ENCODE data around the gene ANKDD1B.
"Not testable (repeated sequence)": the region's sequence is repeated elsewhere in the genome, so short reads cannot be mapped to it uniquely, and the experiment has no call there.

The ANKDD1B gene

DNA sequence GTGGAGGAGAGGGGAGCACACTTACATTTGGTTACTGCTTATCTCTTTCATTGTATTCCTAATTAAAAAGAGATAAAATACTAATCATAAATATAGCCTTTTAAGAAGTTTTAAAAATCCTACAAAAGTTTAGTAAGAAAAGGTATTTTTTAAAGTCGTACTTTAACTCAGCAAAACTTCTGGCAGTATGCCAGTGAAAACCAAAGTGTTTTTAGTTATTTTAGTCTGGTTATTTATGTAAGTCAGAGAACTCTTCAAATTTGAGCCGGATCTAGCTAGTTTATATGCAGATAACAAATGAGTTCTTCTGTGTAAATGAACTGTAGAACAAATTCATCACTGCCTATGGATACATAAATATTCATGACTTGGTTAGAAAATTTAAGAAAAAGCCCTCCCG is 36.5 kb upstream of the ANKDD1B start:
- DNase-seq (ENCODE audit: low read depth, low spot score), result no peak
- ChIA-PET POLR2A (no interaction called here), CTCF (interaction anchor here (1.5 kb wide), 1 partner anchor 12 kb away, joined by 3 read pairs; no protein-coding TSS in a partner anchor)
- TF ChIP-seq, protein P1, sequence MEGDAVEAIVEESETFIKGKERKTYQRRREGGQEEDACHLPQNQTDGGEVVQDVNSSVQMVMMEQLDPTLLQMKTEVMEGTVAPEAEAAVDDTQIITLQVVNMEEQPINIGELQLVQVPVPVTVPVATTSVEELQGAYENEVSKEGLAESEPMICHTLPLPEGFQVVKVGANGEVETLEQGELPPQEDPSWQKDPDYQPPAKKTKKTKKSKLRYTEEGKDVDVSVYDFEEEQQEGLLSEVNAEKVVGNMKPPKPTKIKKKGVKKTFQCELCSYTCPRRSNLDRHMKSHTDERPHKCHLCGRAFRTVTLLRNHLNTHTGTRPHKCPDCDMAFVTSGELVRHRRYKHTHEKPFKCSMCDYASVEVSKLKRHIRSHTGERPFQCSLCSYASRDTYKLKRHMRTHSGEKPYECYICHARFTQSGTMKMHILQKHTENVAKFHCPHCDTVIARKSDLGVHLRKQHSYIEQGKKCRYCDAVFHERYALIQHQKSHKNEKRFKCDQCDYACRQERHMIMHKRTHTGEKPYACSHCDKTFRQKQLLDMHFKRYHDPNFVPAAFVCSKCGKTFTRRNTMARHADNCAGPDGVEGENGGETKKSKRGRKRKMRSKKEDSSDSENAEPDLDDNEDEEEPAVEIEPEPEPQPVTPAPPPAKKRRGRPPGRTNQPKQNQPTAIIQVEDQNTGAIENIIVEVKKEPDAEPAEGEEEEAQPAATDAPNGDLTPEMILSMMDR (IDR thresholded peaks at IDR 0.05; ENCODE audit: insufficient read depth, low read length, missing control alignments), result no peak
- no peak overlapping the region for H3K4me3 ChIP-seq (ENCODE audit: low read depth, low read length)

DNA sequence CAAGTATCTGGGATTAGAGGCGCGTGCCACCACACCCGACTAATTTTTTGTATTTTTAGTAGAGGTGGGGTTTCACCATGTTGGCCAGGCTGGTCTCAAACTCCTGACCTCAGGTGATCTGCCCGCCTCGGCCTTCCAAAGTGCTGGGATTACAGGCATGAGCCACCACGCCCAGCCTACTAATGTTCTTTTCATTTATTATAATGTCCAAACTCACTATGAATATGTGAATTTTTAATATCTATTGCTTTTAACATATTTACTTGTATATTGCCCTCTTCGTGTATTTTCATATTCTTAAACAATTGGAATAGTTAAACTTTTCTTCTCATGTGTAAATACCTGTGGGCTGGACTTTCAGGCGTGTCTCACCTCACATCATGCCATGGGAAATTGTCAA is 33.0 kb upstream of the ANKDD1B start:
- H3K4me3 ChIP-seq (ENCODE audit: low read depth, low read length); POLR2A ChIA-PET; DNase-seq (ENCODE audit: low read depth, low spot score): not testable (repeated sequence)
- CTCF ChIA-PET, result interaction anchor here (1.3 kb wide), 1 partner anchor 103 kb away, joined by 3 read pairs; no protein-coding TSS in a partner anchor

DNA sequence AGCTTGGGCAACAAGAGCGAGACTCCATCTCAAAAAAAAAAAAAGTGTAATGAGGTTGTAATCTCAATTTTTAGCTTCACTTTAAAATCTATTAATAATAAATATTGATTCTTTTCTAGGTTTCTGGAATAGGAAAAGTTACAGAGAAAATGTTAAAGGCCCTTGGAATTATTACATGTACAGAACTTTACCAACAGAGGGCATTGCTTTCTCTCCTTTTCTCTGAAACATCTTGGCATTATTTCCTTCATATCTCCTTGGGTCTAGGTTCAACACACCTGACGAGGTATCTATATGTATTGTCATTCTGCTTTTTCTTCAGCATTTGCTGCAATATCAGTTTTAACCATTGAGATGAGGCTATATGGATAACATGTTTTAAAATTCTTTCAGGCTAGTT is 26.6 kb upstream of the ANKDD1B start:
- CTCF ChIA-PET, result no interaction called here
- TF ChIP-seq, protein P1 (IDR thresholded peaks at IDR 0.05; ENCODE audit: insufficient read depth, low read length, missing control alignments), result no peak
- POLR2A ChIA-PET, result no interaction called here
- no peak for DNase-seq (ENCODE audit: low read depth, low spot score)
- no peak overlapping the region for H3K4me3 ChIP-seq (ENCODE audit: low read depth, low read length)

DNA sequence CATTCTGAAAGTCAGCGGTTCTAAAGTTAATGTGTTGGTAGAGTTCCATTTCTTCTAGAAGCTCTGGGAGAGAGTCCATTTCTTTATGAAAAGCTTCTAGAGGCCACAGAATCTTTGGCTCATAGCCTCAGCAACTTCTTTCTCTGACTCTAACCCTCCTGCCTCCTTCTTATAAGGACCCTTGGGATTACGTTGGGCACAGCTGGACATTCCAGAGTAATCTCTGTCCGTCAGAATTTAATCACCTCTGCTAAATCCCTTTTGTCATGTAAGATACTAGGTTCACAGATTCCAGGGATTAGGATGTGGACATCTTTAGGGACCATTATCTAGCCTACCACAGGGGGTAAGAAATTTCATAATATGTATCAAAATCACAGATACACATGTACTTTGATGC is 22.6 kb upstream of the ANKDD1B start:
- TF ChIP-seq, protein P1 (IDR thresholded peaks at IDR 0.05; ENCODE audit: insufficient read depth, low read length, missing control alignments), result no peak
- no peak overlapping the region for H3K4me3 ChIP-seq (ENCODE audit: low read depth, low read length)
- ChIA-PET CTCF (no interaction called here), POLR2A (no interaction called here)
- DNase-seq (ENCODE audit: low read depth, low spot score), result no peak

DNA sequence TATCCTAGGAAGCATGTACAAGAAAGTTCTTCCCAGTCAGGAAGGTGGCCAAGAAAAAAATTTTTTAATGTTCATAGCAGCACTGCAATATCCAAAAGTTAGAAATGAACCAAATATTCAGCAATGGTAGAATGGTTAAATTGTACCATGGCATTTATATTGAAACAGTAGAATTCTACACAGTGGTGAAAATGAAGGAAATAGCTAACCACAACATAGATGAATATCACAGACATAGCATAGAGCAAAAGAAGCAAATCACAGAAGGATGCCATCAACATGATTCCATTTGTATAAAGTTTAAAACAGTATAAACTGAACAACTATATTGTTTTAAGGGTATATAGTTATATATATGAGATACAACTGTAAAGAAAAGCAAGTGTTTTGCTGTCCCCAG is 10.7 kb upstream of the ANKDD1B start:
- TF ChIP-seq, protein P1 (IDR thresholded peaks at IDR 0.05; ENCODE audit: insufficient read depth, low read length, missing control alignments), result no peak
- H3K4me3 ChIP-seq (ENCODE audit: low read depth, low read length), result no peak overlapping the region
- CTCF ChIA-PET, result no interaction called here
- no peak for DNase-seq (ENCODE audit: low read depth, low spot score)
- POLR2A ChIA-PET, result no interaction called here

DNA sequence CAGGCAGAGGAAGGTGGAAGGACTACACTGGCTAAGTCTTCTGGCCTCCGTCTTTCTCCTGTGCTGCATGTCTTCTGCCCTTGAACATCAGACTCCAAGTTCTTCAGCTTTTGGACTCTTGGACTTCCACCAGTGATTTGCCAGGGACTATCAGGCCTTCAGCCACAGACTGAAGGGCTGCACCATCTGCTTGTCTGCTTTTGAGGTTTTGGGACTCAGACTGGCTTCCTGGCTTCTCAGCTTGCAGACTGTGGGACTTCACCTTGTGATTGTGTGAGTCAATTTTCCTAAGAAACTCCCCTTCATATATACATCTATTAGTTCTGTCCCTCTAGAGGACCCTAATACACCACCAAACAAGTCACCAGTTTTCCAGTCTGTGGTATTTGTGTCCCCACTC is 9.7 kb upstream of the ANKDD1B start:
- ChIA-PET POLR2A (no interaction called here), CTCF (no interaction called here)
- TF ChIP-seq, protein P1 (IDR thresholded peaks at IDR 0.05; ENCODE audit: insufficient read depth, low read length, missing control alignments), result no peak
- H3K4me3 ChIP-seq (ENCODE audit: low read depth, low read length), result no peak overlapping the region
- DNase-seq (ENCODE audit: low read depth, low spot score), result no peak

DNA sequence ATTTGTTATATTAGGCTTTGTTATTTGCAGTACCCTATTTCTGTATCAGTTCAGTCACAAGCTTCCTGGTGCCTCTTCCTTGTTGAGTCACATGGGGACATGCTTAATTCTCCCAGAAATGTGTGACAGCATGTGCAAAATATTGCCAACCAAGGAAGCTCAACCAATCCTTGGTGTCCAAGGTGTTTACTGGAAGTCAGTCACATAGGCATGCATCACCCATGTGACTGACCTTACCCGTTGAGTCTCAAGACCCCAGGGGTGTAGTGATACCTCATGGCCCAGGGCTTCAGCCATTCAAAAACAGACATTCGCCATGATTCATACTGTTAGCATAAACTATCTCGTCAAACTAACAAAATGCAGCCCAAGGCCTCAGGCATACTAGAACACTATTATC is 9.3 kb upstream of the ANKDD1B start:
- CTCF ChIA-PET, result no interaction called here
- no peak for DNase-seq (ENCODE audit: low read depth, low spot score)
- H3K4me3 ChIP-seq (ENCODE audit: low read depth, low read length), result no peak overlapping the region
- TF ChIP-seq, protein P1 (IDR thresholded peaks at IDR 0.05; ENCODE audit: insufficient read depth, low read length, missing control alignments), result no peak
- POLR2A ChIA-PET, result no interaction called here

Data from AG04449 (cell line).